GM12878 (cell line): ENCODE measurements around the gene WDR31. TPM values are rescaled to one million over a fixed set of nuclear protein-coding genes. Genes with fewer than 3 reads are reported as not detected.

Experiments
- ATAC-seq: fragments of 200-7000 bp; cut with Tn5 transposase; 3 replicates; pipeline ENCODE4 v1.9.1; 2020; ENCODE audit warnings: mild to moderate bottlenecking, moderate library complexity
- BruUV-seq: library from RNA; stranded (reverse); fragments of 400-500 nt; replicated peaks from 2 replicates; lab custom pipeline; 2021; lab: Mats Ljungman, UMichigan
- CTCF ChIA-PET: fragments of 300-600 bp; sonication (Branson Sonifier 250); formaldehyde crosslinking; extraction: SDS; loops from one replicate; lab custom pipeline; 2021; ENCODE audit warnings: inconsistent platforms; lab: Yijun Ruan, JAX
- POLR2A ChIA-PET: fragments of 350-600 bp; formaldehyde crosslinking; extraction: SDS; loops from one replicate; lab custom pipeline; 2021; ENCODE audit warnings: inconsistent platforms; lab: Charles Lee
- RAD21 ChIA-PET: fragments of 300-600 bp; sonication (Branson Sonifier 250); formaldehyde crosslinking; loops from one replicate; lab custom pipeline; 2023; ENCODE audit warnings: antibody characterized with exemption; ENCODE audit not compliant: unreplicated experiment; lab: Charles Lee
- SMC1A ChIA-PET: fragments of 300-600 bp; sonication (Branson Sonifier 250); formaldehyde crosslinking; loops from one replicate; lab custom pipeline; 2023; ENCODE audit not compliant: unreplicated experiment, uncharacterized antibody; lab: Charles Lee
- DNase-seq: peaks from one replicate; pipeline ENCODE4 v3.0.0-alpha.2; 2011; ENCODE audit warnings: low read depth, low spot score
- FAIRE-seq: peaks from 3 replicates; lab custom pipeline; 2011; peaks lifted over from hg19 to GRCh38; lab: Jason Lieb, UNC
- H2AFZ ChIP-seq: 2 replicates; pipeline ENCODE4 v1.6.0; 2011; ENCODE audit warnings: low read depth, low read length, control low read depth; ENCODE audit not compliant: control insufficient read depth
- H3K27ac ChIP-seq: 2 replicates; pipeline ENCODE4 v1.5.1; 2011; ENCODE audit warnings: control low read depth; ENCODE audit not compliant: control insufficient read depth, insufficient read depth
- H3K27me3 ChIP-seq, 2 experiments: replicated peaks in 1 of 2; 2 replicates each; pipeline versions ENCODE4 v1.6.0 to v1.6.1; 2011; ENCODE audit warnings: low read length in 1 of 2; ENCODE audit not compliant: control insufficient read depth in 2 of 2, insufficient read depth in 2 of 2
- H3K36me3 ChIP-seq, 2 experiments: 2 replicates each; pipeline ENCODE4 v1.5.1; 2011; ENCODE audit warnings: low read length in 1 of 2; ENCODE audit not compliant: control insufficient read depth in 2 of 2, insufficient read depth in 2 of 2
- H3K4me1 ChIP-seq: 2 replicates; pipeline ENCODE4 v1.6.1; 2011; ENCODE audit warnings: mild to moderate bottlenecking, low read length, moderate library complexity, mixed read lengths; ENCODE audit not compliant: control insufficient read depth, insufficient read depth
- H3K4me2 ChIP-seq: 2 replicates; pipeline ENCODE4 v1.6.0; 2011; ENCODE audit warnings: control low read depth; ENCODE audit not compliant: control insufficient read depth, insufficient read depth
- H3K4me3 ChIP-seq: fragments of 200-600 bp; sonication (generic); 2 replicates; pipeline ENCODE4 v1.5.1; 2016
- H3K79me2 ChIP-seq: 2 replicates; pipeline ENCODE4 v1.6.0; 2011; ENCODE audit warnings: low read length; ENCODE audit not compliant: control insufficient read depth, insufficient read depth
- H3K9ac ChIP-seq: 2 replicates; pipeline ENCODE4 v1.8.0; 2011; ENCODE audit warnings: low read length, control low read depth, mixed read lengths; ENCODE audit not compliant: control insufficient read depth, insufficient read depth
- H3K9me3 ChIP-seq: replicated peaks from 3 replicates; pipeline ENCODE4 v1.5.1; 2011; ENCODE audit warnings: mild to moderate bottlenecking, low read length; ENCODE audit not compliant: control insufficient read depth, insufficient read depth
- H4K20me1 ChIP-seq: 2 replicates; pipeline ENCODE4 v1.6.0; 2011; ENCODE audit not compliant: control insufficient read depth, insufficient read depth
- CHD2 ChIP-seq: IDR thresholded peaks from 2 replicates; pipeline ENCODE4 v1.6.1; 2011; ENCODE audit warnings: low read depth, low read length, improper control_type of control experiment, borderline replicate concordance
- EED ChIP-seq: sonication (generic); IDR thresholded peaks from 2 replicates; pipeline ENCODE4 v1.6.1; 2016; ENCODE audit warnings: antibody characterized with exemption, low read depth
- FOS ChIP-seq: IDR thresholded peaks from 3 replicates; pipeline ENCODE4 v1.6.1; 2011; ENCODE audit warnings: borderline replicate concordance; ENCODE audit not compliant: insufficient read length; ENCODE audit errors: extremely low read depth
- HCFC1 ChIP-seq: fragments of 150-350 bp; IDR thresholded peaks from 2 replicates; pipeline ENCODE4 v1.6.1; 2014; ENCODE audit warnings: low read length
- HDAC6 ChIP-seq: fragments of 200-600 bp; sonication (generic); IDR thresholded peaks from one replicate; pipeline ENCODE4 v1.8.0; 2017; ENCODE audit warnings: antibody characterized with exemption; ENCODE audit not compliant: unreplicated experiment
- MEF2A ChIP-seq: IDR thresholded peaks from 2 replicates; pipeline ENCODE4 v1.6.1; 2011; ENCODE audit warnings: low read depth, mild to moderate bottlenecking, low read length, moderate library complexity; ENCODE audit not compliant: insufficient read depth
- NBN ChIP-seq: fragments of 450-650 bp; IDR thresholded peaks from 2 replicates; pipeline ENCODE4 v1.6.1; 2016
- NR2C1 ChIP-seq: fragments of 450-650 bp; IDR thresholded peaks from 2 replicates; pipeline ENCODE4 v1.6.1; 2017; ENCODE audit warnings: antibody characterized with exemption, mild to moderate bottlenecking, moderate library complexity
- POLR2AphosphoS5 ChIP-seq: IDR thresholded peaks from 2 replicates; pipeline ENCODE4 v1.6.1; 2011; ENCODE audit warnings: mild to moderate bottlenecking, low read length, inconsistent platforms
- POU2F2 ChIP-seq: IDR thresholded peaks from 3 replicates; pipeline ENCODE4 v1.6.1; 2011; ENCODE audit warnings: low read depth, mild to moderate bottlenecking, low read length, borderline replicate concordance
- TARDBP ChIP-seq: IDR thresholded peaks from 2 replicates; pipeline ENCODE4 v1.6.1; 2016; ENCODE audit warnings: borderline replicate concordance
- TCF3 ChIP-seq: IDR thresholded peaks from 2 replicates; pipeline ENCODE4 v1.6.1; 2012; ENCODE audit warnings: low read depth, mild to moderate bottlenecking, low read length, borderline replicate concordance; ENCODE audit not compliant: insufficient read depth
- WGBS: methylation state at CpG from one replicate; pipeline ENCODE4 v1.1.6; 2016; ENCODE audit warnings: low lambda C conversion rate; ENCODE audit not compliant: insufficient replicate concordance, insufficient coverage; ENCODE audit errors: missing lambda C conversion rate; 5-methylcytosine and 5-hydroxymethylcytosine counted together
- in situ Hi-C: fragments of 300-500 bp; cut with MboI; formaldehyde crosslinking; loops from 9 replicates; pipeline ENCODE4 v1.14.3; 2018; ENCODE audit warnings: mixed read lengths
- intact Hi-C: fragments of 100-400 bp; cut with micrococcal nuclease; formaldehyde crosslinking; loops from one replicate; pipeline ENCODE4 v1.14.2; 2022; ENCODE audit not compliant: unreplicated experiment
- polyA plus RNA-seq, 11 experiments: library from polyadenylated mRNA; depleted of rRNA in 4 of 11; unstranded in 6 of 11; stranded (reverse) in 5 of 11; fragments of >200 nt; fragmentation: Nextera tagmentation in 4 of 11; fragmentation: Illumina TruSeq in 1 of 11; extraction: Ambion mirVana in 4 of 11; extraction: Trizol in 1 of 11; gene quantifications; 1 replicate in 1 of 11; 2 replicates in 10 of 11; pipeline versions ENCODE4 v1.2.1 to v1.2.3, GENCODE V29; 2011 to 2016; ENCODE audit warnings: inconsistent platforms in 2 of 11, missing spikeins in 2 of 11, low read depth in 1 of 11
- total RNA-seq, 4 experiments: library from RNA; depleted of rRNA in 3 of 4; stranded (reverse); fragments of >200 nt in 3 of 4; fragmentation: Illumina TruSeq in 1 of 4; extraction: Trizol in 1 of 4; gene quantifications; 2 replicates each; pipeline versions ENCODE4 v1.2.1 to v1.2.3, GENCODE V29; 2013 to 2021
- TF ChIP-seq, protein P1 (sequence below): IDR thresholded peaks from 2 replicates; pipeline ENCODE4 v1.6.1; 2012; ENCODE audit warnings: improper control_type of control experiment, low read depth, low read length; ENCODE audit not compliant: insufficient replicate concordance

Gene WDR31
- total and polyA plus RNA-seq, 10 of the 15 experiments (the other 5 are each of a cell fraction or from before 2014, with no cell fraction given): 0.26 to 1.7 (median 0.79) TPM

GRCh38 chr9:113352411-113352810 is 12.3 kb upstream of the WDR31 start:
- WGBS: 0% methylated on average over 1 of the region's 1 CpG
- no peak; the same call in 2 of the 3 replicates for ATAC-seq
- Histone ChIP-seq H3K36me3 (no peaks in the 10 kb centered on the region), H3K4me1 (peaks cover 19% of the 10 kb centered on the region), H3K9me3 (no peaks in the 10 kb centered on the region), H3K27me3 (no peaks in the 10 kb centered on the region; a peak in 2 of 4 replicates), H3K27ac (no peak overlapping the region), H2AFZ (no peak overlapping the region), H4K20me1 (no peaks in the 10 kb centered on the region), H3K4me3 (no peak overlapping the region), H3K9ac (no peak overlapping the region), H3K4me2 (no peak overlapping the region), H3K79me2 (no peaks in the 10 kb centered on the region)
- SMC1A ChIA-PET: interaction anchor here (0.6 kb wide), 2 partner anchors 26 to 125 kb away, joined by 3 read pairs; no protein-coding TSS in a partner anchor
- intact Hi-C loops: no loop called here
- in situ Hi-C loops: no loop called here
- CTCF ChIA-PET: interaction anchor here (1.1 to 1.4 kb wide), 2 partner anchors 49 to 78 kb away, joined by 4 to 5 read pairs; partner anchors contain the start of genes ALAD, CDC26 and PRPF4
- TF ChIP-seq NBN (no peak), EED (peak; percentile 46; the same call in 1 of the 2 replicates)
- RAD21 ChIA-PET: interaction anchor here (1.4 kb wide), 1 partner anchor 49 kb away, joined by 4 read pairs; the partner anchor contains the start of gene ALAD
- no peak for FAIRE-seq
- DNase-seq: no peak
- no TSS peak for BruUV-seq
- POLR2A ChIA-PET: no interaction called here

- peaks cover 19% of the 10 kb centered on the region for H3K4me1 ChIP-seq
- TF ChIP-seq FOS: no peak
- TF ChIP-seq POLR2AphosphoS5: no peak
- no peak for TF ChIP-seq HDAC6
- TF ChIP-seq TARDBP: no peak
- TF ChIP-seq NR2C1: no peak
- TF ChIP-seq TCF3: no peak
- no peak for TF ChIP-seq POU2F2
- no peak for TF ChIP-seq MEF2A
- TF ChIP-seq, protein P1, sequence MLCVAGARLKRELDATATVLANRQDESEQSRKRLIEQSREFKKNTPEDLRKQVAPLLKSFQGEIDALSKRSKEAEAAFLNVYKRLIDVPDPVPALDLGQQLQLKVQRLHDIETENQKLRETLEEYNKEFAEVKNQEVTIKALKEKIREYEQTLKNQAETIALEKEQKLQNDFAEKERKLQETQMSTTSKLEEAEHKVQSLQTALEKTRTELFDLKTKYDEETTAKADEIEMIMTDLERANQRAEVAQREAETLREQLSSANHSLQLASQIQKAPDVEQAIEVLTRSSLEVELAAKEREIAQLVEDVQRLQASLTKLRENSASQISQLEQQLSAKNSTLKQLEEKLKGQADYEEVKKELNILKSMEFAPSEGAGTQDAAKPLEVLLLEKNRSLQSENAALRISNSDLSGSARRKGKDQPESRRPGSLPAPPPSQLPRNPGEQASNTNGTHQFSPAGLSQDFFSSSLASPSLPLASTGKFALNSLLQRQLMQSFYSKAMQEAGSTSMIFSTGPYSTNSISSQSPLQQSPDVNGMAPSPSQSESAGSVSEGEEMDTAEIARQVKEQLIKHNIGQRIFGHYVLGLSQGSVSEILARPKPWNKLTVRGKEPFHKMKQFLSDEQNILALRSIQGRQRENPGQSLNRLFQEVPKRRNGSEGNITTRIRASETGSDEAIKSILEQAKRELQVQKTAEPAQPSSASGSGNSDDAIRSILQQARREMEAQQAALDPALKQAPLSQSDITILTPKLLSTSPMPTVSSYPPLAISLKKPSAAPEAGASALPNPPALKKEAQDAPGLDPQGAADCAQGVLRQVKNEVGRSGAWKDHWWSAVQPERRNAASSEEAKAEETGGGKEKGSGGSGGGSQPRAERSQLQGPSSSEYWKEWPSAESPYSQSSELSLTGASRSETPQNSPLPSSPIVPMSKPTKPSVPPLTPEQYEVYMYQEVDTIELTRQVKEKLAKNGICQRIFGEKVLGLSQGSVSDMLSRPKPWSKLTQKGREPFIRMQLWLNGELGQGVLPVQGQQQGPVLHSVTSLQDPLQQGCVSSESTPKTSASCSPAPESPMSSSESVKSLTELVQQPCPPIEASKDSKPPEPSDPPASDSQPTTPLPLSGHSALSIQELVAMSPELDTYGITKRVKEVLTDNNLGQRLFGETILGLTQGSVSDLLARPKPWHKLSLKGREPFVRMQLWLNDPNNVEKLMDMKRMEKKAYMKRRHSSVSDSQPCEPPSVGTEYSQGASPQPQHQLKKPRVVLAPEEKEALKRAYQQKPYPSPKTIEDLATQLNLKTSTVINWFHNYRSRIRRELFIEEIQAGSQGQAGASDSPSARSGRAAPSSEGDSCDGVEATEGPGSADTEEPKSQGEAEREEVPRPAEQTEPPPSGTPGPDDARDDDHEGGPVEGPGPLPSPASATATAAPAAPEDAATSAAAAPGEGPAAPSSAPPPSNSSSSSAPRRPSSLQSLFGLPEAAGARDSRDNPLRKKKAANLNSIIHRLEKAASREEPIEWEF: no peak
- TF ChIP-seq HCFC1: no peak
- TF ChIP-seq CHD2: no peak
- H3K27ac ChIP-seq: no peak overlapping the region
- no peak for FAIRE-seq
- H3K9ac ChIP-seq: no peak overlapping the region
- no peak for DNase-seq
- ChIA-PET SMC1A (interaction anchor here (1.1 kb wide), 1 partner anchor 10 kb away, joined by 3 read pairs; no protein-coding TSS in a partner anchor), RAD21 (interaction anchor here (1.4 kb wide), 1 partner anchor 49 kb away, joined by 4 read pairs; the partner anchor contains the start of gene ALAD), POLR2A (no interaction called here), CTCF (interaction anchor here (1.1 to 2.6 kb wide), 5 partner anchors 11 to 77 kb away, joined by 3 to 12 read pairs (median 5); partner anchors contain the start of genes ALAD, CDC26, PRPF4 and WDR31)
- intact Hi-C loops (no loop called here), in situ Hi-C loops (no loop called here)
- no peak for ATAC-seq
- no peak overlapping the region for H3K4me3 ChIP-seq
- no peaks in the 10 kb centered on the region for H3K9me3 ChIP-seq
- BruUV-seq: no TSS peak
- no peaks in the 10 kb centered on the region for H3K79me2 ChIP-seq
- no peaks in the 10 kb centered on the region for H3K36me3 ChIP-seq
- H3K27me3 ChIP-seq: no peaks in the 10 kb centered on the region; a peak in 2 of 4 replicates
- 43% methylated on average over 6 of the region's 6 CpGs for WGBS
- H4K20me1 ChIP-seq: no peaks in the 10 kb centered on the region
- no peak overlapping the region for H2AFZ ChIP-seq
- no peak overlapping the region for H3K4me2 ChIP-seq
Measured at GRCh38 chr9:113352006-113352405, 11.9 kb upstream of the WDR31 start.
